MCF 10A (cell line): Measurements from ENCODE around the gene OTUD7B. TPM values are rescaled to one million over a fixed set of nuclear protein-coding genes. Genes with fewer than 3 reads are reported as not detected.

Experiments used
- BruUV-seq: library from RNA; stranded (reverse); fragments of 400-500 nt; replicated peaks from 2 replicates; lab custom pipeline; 2021; lab: Mats Ljungman, UMichigan
- CTCF ChIA-PET: fragments of 300-600 bp; sonication (Branson Sonifier 250); formaldehyde crosslinking; extraction: SDS; loops from one replicate; lab custom pipeline; 2021; ENCODE audit warnings: antibody characterized with exemption, inconsistent platforms; lab: Yijun Ruan, JAX
- POLR2A ChIA-PET: fragments of 300-600, 350-650 bp; sonication (Branson Sonifier 250); formaldehyde crosslinking; extraction: SDS; loops from one replicate; lab custom pipeline; 2020; ENCODE audit warnings: antibody characterized with exemption, inconsistent platforms; lab: Yijun Ruan, JAX
- DNase-seq: peaks from one replicate; pipeline ENCODE4 v3.0.0-alpha.2; 2018; ENCODE audit not compliant: unreplicated experiment
- H3K27ac Mint-ChIP-seq: one replicate; pipeline ENCODE4 v1.8.0; 2022; ENCODE audit warnings: mild to moderate bottlenecking, low read depth, mixed read lengths; ENCODE audit not compliant: unreplicated experiment
- H3K27me3 Mint-ChIP-seq: one replicate; pipeline ENCODE4 v1.8.0; 2022; ENCODE audit warnings: mixed read lengths; ENCODE audit not compliant: insufficient read depth, unreplicated experiment
- H3K36me3 Mint-ChIP-seq: one replicate; pipeline ENCODE4 v1.8.0; 2022; ENCODE audit warnings: mild to moderate bottlenecking, moderate library complexity, mixed read lengths; ENCODE audit not compliant: insufficient read depth, unreplicated experiment
- H3K4me1 Mint-ChIP-seq: one replicate; pipeline ENCODE4 v1.8.0; 2022; ENCODE audit warnings: mixed read lengths; ENCODE audit not compliant: insufficient read depth, unreplicated experiment
- H3K4me3 Mint-ChIP-seq: one replicate; pipeline ENCODE4 v1.8.0; 2022; ENCODE audit warnings: mild to moderate bottlenecking, moderate library complexity, mixed read lengths; ENCODE audit not compliant: unreplicated experiment
- H3K9me3 Mint-ChIP-seq: one replicate; pipeline ENCODE4 v1.8.0; 2022; ENCODE audit warnings: mixed read lengths; ENCODE audit not compliant: unreplicated experiment
- CTCF ChIP-seq: fragments of 200-600 bp; IDR thresholded peaks from one replicate; pipeline ENCODE4 v1.8.0; 2022; ENCODE audit warnings: antibody characterized with exemption, mild to moderate bottlenecking; ENCODE audit not compliant: unreplicated experiment
- intact Hi-C: fragments of 100-400 bp; cut with micrococcal nuclease; formaldehyde crosslinking; loops from 2 replicates; pipeline ENCODE4 v1.14.1; 2022
- total RNA-seq: library from RNA; stranded (reverse); gene quantifications from 2 replicates; pipeline ENCODE4 v1.2.3, GENCODE V29; 2022

Gene OTUD7B
- total RNA-seq, 1 experiment from 2014 or later: 44.3 TPM

- Mint-ChIP-seq H3K27ac (peak within 1 kb of the TSS; percentile 93), H3K4me3 (peak within 1 kb of the TSS; percentile 91), H3K4me1 (peaks cover 55% of the 10 kb centered on the region), H3K36me3 (peaks cover 9% of the 10 kb centered on the region), H3K9me3 (no peaks in the 10 kb centered on the region), H3K27me3 (no peaks in the 10 kb centered on the region)
- DNase-seq: peak; percentile 69
- no peak for TF ChIP-seq CTCF
- BruUV-seq: no TSS peak
- intact Hi-C loops: no loop called here
- CTCF ChIA-PET: interaction anchor here (1.2 to 1.7 kb wide), 4 partner anchors 11 to 251 kb away, joined by 3 to 6 read pairs (median 4); no protein-coding TSS in a partner anchor
- POLR2A ChIA-PET: interaction anchor here (0.6 to 9.2 kb wide), 14 partner anchors 9 to 345 kb away, joined by 3 to 273 read pairs (median 5); partner anchors contain the start of genes BOLA1, OTUD7B and SF3B4
These were observed 74.1 kb downstream of the OTUD7B start, which contains the start of gene MTMR11 for GRCh38 chr1:149936170-149936991. MTMR11 (minus strand) TSS chr1:149936879; CDS start chr1:149936647, 232 bp downstream.

- no peak for TF ChIP-seq CTCF
- no peaks in the 10 kb centered on the region for H3K27me3 Mint-ChIP-seq
- intact Hi-C loops: no loop called here
- no TSS peak for BruUV-seq
- peaks cover 5% of the 10 kb centered on the region for H3K36me3 Mint-ChIP-seq
- no peak for DNase-seq
- no peak overlapping the region for H3K27ac Mint-ChIP-seq
- no peak overlapping the region for H3K4me3 Mint-ChIP-seq
- ChIA-PET POLR2A (interaction anchor here (0.6 to 7.3 kb wide), 3 partner anchors 9 to 124 kb away, joined by 3 to 228 read pairs (median 3); a partner anchor contains a TSS), CTCF (interaction anchor here (1.5 kb wide), 1 partner anchor 117 kb away, joined by 5 read pairs; no protein-coding TSS in a partner anchor)
- no peaks in the 10 kb centered on the region for H3K9me3 Mint-ChIP-seq
- H3K4me1 Mint-ChIP-seq: peaks cover 59% of the 10 kb centered on the region
These were observed 76.2 kb downstream of the OTUD7B start for GRCh38 chr1:149934356-149934755.

GRCh38 chr1:149933208-149933607, 77.3 kb downstream of the OTUD7B start:
- TF ChIP-seq CTCF: no peak
- H3K27me3 Mint-ChIP-seq: no peaks in the 10 kb centered on the region
- no peaks in the 10 kb centered on the region for H3K9me3 Mint-ChIP-seq
- DNase-seq: no peak
- no TSS peak for BruUV-seq
- intact Hi-C loops: no loop called here
- CTCF ChIA-PET: interaction anchor here (1.5 kb wide), 1 partner anchor 118 kb away, joined by 5 read pairs; no protein-coding TSS in a partner anchor
- peaks cover 5% of the 10 kb centered on the region for H3K36me3 Mint-ChIP-seq
- H3K27ac Mint-ChIP-seq: no peak overlapping the region
- peaks cover 64% of the 10 kb centered on the region for H3K4me1 Mint-ChIP-seq
- no peak overlapping the region for H3K4me3 Mint-ChIP-seq
- POLR2A ChIA-PET: interaction anchor here (1.3 to 7.3 kb wide), 3 partner anchors 10 to 78 kb away, joined by 3 to 228 read pairs (median 4); partner anchors contain the start of gene OTUD7B

GRCh38 chr1:149932474-149932873, 78.1 kb downstream of the OTUD7B start:
- no peak for TF ChIP-seq CTCF
- Mint-ChIP-seq H3K9me3 (no peaks in the 10 kb centered on the region), H3K4me3 (no peak overlapping the region), H3K27ac (no peak overlapping the region), H3K27me3 (no peaks in the 10 kb centered on the region), H3K36me3 (peaks cover 5% of the 10 kb centered on the region), H3K4me1 (peaks cover 59% of the 10 kb centered on the region)
- CTCF ChIA-PET: interaction anchor here (0.6 kb wide), 1 partner anchor 42 kb away, joined by 3 read pairs; no protein-coding TSS in a partner anchor
- intact Hi-C loops: no loop called here
- no TSS peak for BruUV-seq
- DNase-seq: no peak
- POLR2A ChIA-PET: interaction anchor here (1.5 to 7.3 kb wide), 2 partner anchors 44 to 78 kb away, joined by 4 to 228 read pairs; partner anchors contain the start of gene OTUD7B
